ENCODE measurements around the gene WDR59.
A peak's percentile ranks its signal among the peaks of the same experiment; 100 is the strongest.
"Not testable (repeated sequence)": the region's sequence is repeated elsewhere in the genome, so short reads cannot be mapped to it uniquely, and the experiment has no call there.

Gene WDR59

DNA sequence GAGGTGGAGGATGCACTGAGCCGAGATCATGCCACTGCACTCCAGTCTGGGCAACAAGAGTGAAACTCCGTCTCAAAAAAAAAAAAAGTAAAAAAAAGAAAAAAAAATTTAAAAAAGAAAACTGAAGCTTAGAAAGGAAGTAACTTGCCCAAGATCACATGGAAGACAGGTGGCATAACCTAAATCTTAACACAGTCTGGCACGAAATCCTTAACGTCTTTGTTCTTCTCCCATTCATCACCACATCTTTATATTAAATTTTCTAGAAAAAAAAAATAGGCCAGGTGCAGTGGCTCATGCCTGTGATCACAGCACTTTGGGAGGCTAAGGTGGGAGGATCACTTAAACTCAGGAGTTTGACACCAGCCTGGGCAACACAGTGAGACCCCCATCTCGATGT, 9.3 kb downstream of the WDR59 start:
- DNase-seq, result no peak

DNA sequence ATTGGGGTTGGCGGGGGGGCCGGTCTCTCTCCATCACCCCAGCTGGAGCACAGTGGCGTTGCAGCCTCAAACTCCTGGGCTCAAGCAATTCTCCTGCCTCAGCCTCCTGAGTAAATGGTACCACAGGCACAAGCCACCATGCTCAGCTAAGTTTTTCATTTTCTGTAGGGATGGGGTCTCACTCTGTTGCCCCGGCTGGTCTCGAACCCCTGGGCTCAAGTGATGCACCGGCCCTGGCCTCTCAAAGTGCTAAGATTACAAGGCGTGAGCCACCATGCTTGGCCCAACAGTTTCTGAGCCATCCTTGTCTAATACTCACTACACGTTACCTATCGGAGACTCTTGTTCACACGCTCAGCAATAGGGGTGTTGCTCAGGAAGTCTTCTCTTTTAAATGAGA, 11.6 kb downstream of the WDR59 start:
- DNase-seq, result no peak

DNA sequence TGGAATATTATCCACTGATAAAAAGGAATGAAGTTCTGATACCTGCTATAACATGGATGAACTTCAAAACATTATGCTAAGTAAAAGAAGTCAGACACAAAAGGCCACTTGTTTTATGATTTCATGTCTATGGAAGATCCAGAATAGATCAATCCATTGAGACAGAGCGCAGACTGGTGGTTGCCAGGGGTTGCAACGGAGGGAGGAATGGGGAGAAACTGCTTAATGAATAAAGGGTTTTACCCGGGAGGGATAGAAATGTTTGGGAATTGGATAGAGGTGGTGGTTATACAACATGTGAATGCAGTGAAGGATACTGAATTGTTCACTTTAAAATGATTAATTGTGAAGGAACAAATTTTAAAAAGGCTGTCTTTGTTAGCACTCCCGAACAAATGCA, 30.2 kb downstream of the WDR59 start:
- no peak for DNase-seq

DNA sequence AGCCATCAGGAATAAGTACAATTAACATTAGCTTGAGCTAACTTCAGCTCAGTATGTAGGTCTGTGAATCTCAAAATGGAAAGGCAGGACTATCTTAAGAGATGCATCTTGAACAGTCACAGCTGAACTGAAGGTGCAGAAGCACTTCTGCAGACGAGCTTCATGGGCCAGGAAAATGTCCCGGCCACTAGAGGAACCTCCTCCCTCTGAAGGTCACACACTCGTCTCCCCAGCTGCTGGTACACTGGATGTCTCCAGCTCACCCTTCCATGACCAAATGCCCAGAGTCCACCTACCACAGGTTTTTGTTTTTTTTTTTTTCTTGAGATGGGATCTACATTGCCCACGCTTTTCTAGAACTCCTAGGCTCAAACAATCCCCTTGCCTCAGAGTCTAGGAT, 33.2 kb downstream of the WDR59 start:
- DNase-seq, result no peak

DNA sequence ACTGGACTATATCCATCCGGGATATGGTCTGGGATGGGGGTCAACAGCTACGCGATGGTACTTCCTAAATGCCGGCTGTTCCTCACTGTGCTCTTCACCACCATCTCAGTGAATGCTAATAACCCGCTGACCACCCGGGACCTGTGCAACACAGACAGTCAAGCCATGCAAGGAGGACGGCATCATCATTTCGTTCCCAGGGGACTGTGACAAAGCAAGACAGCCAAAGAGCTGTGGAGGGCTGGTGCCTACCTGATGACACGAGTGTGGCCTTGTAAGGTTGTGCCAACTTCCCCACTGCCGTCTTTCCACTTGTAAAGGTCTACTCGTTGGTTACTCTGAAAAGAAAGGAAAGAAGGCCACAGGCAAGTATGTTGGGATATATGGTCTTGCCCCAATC, 33.7 kb downstream of the WDR59 start:
- no peak for DNase-seq

DNA sequence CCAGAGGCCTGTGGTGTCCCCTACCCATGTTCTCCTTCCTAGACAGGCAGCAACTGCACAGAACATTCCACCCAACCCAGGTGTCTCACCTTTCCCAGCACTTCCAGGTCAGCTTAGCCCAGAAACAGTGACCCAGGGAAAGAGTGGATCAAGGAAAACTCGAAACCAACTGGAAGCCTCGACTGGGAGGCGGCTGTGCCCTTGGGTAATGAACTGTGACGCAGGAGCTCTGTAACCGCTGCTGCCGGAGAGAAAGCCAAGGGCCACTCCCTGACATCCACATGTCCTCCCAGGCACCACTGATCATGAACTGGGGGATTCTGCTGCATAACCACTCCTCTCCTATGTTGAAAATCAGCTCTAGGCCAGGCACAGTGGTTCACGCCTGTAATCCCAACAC, 34.4 kb downstream of the WDR59 start:
- no peak for DNase-seq

DNA sequence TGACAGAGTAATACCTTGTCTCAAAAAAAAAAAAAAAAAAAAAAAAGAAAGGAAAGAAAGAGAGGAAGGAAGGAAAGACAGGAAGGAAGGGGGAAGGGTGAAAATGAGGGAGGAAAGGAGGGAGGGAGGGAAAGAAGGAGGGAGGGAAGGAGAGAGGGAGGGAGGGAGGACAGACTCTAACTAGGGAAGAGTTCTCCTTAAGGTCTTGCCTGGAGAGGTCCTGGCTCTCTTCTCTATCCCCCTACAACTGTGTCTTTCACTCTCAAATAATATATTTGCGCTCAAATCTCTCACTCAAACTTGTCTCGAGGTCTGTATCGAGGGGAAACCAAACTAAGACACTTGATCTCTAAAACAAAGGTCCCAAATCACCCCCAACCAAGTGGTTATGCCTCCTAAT, 35.6 kb downstream of the WDR59 start:
- DNase-seq, result no peak

DNA sequence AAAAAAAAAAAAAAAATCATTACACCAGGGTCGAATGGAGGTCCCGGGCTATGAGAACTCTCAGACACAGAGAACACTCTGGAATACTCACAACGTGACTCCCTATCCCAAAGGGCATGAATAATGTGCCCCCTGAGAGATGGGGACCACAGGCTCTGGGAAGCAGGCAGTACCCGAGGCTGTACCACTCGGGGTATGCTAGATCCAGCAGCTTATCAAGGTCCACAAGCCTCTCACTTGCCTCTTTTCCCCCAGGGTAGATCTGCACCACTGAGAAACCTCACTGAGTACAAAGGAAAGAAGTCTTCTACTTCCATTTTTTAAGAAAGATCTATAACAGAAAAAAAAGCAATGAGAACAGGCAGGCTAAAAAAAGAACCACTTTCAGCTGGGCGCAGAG, 40.5 kb downstream of the WDR59 start:
- DNase-seq, result no peak

DNA sequence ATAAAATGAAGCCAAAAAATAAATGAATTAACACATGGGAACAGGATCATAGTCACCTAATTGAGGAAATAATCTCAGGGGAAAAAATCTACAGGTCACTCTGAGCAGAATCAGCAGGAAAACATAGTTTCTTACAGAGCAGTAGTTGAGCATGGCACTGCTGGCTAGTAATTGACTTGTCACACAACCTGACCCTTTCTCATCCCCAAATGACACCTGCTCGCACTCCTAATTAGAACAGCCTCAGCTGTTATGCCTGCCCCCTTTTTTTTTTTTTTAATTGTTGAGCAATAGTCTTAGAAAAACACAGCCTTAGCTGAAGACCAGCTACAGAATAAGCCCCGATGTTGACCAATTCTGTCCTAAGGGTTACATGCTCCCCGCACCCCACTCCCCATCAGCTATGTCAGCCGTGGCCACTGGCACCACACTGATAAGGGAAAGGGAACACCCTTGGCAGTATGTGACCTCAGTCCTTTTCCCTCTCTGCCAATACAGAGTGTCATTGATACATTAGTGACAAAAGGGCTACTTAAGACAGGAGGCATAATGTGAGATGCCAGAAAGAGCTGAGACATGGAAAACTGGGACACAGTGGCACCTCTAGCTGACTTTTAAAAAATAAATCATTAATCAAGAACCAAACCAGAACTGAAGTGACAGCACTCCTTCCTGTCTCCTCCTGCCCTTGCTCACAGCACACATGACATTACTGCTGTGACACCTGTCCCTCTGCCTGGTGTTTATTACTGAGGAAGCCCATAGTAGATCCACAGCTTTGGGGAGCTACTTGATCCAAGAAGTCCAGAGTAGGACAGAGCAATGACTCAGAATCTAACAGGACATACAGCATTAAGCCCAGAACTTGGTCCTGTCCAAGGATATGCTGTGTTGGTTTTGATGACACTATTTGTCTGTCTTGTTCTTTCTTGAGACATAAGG, 41.7 kb downstream of the WDR59 start:
- no peak for DNase-seq

DNA sequence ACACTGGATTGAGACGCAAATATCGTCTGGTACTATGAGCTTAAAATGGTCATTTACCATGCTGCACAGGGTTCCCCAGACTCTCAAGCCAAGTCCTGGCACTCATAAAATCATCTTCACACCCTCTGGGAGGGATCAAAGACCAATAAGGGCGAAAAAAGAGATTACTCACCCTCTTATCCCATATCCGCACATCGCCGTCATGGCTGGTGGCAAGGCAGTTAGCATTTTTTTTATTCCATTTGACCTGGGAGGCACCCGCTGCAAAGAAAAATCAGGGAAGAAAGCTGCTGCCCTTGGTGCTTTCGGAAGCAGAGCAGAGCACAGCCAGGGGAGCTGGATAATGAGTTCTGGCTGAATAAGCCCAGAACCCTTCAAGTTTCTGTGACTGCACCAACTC, 42.4 kb downstream of the WDR59 start:
- no peak for DNase-seq

DNA sequence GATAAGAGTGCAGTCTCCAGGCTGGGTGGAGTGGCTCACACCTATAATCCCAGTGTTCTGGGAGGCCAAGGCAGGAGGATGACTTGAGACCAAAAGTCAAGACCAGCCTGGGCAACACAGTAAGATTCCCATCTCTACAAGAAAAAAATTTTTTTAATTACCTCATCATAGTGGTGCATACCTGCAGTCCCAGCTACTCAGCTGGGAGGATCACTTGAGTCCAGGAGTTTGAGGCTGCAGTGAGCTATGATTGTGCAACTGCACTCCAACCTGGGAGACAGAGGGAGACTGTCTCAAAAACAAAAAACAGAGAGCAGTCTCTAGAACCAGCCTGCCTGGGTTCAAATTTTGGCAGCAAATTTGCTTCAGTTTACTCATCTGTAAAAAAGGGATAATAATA, 45.2 kb downstream of the WDR59 start:
- DNase-seq, result no peak

DNA sequence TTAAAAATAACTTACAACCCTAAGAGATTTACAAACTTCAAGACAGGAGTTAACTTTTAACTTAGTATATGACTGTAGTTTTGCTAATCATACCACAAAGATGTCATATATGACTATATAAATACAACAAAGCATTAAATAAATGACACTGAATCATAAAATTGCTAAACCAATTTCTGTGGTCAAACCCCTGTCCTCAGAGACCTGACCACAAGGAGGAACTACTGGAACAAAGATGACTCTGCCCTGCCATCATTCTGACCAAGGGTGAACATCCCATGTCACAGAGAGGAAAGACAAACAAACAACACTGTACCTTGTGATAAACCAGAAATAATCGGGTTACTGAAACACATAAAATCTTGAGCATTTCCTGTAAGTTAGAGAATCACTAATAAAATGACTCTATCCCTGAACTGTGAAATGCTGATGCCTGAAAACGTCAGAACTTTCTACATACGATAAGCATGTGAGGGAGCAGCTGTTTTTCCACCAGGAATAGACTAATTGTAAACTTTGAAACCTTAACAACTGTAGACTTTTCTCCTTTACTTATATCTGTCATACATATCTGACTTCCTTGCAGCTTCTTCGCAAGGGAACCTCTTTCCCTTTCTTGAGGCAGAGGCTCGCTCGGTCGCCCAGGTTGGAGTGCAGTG, 47.9 kb downstream of the WDR59 start:
- DNase-seq, result peak; percentile 24 to 25

DNA sequence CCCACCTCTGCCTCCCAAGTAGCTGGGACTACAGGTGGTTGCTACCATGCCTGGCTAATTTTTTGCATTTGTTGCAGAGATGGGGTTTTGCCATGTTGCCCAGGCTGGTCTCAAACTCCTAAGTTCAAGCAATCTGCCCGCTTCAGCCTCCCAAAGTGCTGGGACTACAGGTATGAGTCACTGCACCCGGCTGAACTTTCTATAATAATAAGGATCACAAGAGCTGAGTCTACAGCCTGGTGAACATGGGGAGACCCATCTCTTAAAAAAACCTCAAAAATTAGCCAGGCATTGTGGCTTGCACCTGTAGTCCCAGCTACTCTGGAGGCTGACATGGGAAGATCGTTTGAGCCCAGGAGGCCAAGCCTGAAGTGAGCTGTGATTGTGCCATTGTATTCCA, 53.5 kb downstream of the WDR59 start:
- DNase-seq, result no peak

DNA sequence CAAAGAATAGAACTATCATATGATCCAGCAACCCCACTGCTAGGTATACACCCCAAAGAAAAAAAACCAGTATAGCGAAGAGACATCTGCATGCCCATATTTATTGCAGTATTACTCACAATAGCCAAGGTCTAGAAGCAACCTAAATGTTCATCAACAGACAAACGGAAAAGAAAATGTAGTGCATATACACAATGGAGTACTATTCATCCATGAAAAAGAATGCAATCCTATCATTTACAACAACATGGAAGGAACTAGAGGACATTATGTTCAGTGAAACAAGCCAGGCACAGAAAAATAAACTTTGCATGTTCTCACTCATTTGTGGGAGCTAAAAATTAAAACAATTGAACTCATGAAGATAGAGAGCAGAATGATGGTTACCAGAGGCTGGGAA, 55.3 kb downstream of the WDR59 start:
- no peak for DNase-seq

DNA sequence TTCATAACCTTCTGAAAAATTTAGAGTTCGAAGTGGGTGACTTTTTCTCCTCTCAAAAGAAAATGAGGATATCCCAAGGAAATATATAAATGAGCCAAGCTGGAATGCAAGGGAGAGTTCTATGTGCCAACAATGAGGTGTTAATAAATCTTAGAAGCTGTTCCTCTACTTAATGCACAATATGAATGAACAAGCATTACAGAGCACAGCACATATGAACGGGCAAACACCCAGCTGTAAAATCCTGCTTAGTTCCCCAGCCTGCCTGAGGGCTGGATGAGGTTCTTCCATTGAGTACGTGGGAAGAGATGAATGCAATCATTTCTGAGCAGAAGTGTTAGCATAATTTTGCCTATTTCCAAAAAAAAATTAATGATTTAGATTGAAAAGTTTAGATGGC, 58.1 kb downstream of the WDR59 start:
- no peak for DNase-seq

DNA sequence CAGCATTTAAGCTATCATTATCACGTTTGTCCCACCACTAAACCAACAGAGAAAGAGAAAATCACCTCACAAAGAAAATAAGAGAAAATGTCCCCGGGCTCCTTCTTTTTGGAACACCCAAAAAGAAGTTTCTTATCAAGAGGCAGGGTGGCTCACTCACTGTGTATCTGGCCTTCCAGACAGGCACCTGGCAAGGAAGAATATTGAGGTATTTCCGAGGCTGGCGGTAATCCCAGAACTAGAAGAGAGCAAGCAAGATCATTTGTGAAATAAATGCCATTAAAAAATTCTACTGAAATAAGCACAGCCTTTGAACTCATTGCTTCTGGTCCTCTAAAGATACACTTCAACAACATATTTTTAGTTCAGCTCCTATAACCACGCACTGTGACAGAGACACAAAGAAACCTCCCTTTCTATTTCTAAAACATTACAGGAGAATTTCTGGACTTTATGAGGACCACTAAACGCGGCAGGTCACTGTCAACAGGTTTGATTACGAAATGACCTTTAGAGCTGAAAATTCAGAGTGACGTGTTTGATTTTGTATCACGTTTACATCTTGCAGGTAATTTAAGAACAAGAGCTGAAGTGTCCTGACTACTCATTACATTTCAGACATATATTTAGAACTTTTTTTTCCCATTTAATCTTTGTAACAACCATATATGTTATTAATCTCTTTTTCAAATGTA, 61.0 kb downstream of the WDR59 start:
- DNase-seq, result no peak

DNA sequence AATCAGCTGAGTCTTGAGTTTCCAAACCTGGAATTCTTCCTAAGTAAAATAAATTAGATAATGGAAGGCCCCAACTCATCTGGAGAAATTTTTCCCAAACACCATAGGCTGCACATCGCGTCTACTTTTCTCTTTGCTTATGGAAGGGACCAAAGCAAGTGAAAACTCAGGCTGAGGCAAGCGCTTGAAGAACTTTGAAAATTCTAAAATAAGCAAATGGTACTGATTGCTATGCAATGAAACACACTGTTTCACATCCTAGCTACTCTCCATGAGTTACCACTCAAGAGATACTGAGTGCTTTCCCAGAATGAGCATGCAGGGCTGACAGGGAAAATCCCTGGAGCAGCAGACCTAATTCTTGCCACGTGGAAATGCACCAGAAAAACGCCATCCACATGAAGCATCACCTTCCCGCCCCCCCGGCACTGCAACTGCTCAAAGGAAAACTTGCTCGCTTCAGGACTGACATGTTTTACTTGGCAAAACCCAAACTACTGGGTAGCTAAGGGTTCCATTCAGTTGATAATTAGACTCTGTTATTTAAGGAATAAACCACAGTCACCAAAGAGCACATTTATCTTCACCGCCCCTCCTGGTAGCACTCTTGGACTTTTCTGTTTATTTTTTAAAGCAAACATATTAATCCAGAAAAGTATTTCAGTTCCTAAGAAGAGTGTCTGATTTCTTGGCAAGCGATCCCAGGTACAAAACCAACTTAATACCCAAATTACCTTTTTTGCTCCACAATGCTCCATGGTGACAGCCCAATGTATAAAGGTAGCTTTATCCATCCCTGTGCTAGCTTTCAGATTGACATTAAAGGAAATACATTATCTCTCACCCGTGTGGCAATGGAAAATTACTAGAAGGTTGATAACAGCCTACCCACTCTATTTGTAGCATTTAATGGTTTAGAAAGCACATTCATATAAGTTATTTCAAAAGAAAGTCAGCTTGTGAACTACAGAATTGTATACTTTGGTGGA, 62.5 kb downstream of the WDR59 start:
- DNase-seq, result no peak

DNA sequence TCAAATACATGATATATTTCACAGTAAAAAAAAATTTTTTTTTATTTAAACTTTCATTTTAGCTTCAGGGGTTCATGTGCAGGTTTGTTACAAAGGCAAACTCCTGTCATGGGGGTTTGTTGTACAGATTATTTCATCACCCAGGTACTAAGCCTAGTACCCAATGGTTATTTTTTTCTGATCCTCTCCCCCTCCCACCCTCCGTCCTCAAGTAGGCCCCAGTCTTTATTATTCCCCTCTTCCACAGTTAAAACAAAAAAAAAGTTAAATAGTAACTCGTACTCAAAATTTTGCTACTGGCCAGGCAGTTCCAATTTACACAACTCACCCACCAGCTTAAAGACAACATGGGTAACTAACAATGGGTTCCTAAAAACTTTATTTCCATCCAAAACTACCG, 63.9 kb downstream of the WDR59 start:
- no peak for DNase-seq

DNA sequence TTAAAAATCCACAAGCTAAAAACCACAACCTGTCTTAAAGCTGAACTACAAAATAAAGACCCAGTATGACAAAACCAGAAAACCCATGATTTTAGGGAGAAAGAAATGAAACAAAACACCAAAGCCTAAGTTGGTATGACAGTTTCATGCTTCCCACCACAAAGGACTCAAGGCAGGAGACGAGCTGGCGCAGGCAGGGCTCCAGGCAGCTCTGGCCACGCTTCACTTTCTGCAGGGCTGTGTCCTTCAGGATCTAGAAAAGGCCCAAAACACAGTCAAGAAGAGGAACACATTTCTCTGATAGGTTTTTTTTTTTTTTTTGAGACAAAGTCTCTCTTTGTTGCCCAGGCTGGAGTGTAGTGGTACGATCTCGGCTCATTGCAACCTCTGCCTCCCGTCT, 75.3 kb downstream of the WDR59 start:
- DNase-seq, result no peak

DNA sequence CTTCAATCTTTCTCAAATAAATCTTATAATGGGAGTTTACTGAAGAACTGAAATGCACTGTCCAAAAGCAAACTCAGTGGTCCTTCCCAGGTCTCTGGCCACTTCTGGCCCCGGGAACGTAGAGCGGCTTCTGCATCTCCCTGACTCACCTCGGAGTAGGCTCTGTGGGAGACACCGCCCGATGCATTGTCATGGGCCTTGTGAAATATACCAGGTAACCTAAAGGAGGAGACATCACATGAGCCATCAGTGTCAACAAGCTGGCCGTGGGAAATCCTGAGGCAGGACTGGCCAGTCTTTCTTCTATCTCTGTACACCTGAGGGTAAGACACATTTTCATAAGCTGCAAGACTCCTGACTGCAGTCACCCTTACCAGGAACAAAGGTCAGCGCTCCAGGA, 76.2 kb downstream of the WDR59 start:
- DNase-seq, result not testable (repeated sequence)

DNA sequence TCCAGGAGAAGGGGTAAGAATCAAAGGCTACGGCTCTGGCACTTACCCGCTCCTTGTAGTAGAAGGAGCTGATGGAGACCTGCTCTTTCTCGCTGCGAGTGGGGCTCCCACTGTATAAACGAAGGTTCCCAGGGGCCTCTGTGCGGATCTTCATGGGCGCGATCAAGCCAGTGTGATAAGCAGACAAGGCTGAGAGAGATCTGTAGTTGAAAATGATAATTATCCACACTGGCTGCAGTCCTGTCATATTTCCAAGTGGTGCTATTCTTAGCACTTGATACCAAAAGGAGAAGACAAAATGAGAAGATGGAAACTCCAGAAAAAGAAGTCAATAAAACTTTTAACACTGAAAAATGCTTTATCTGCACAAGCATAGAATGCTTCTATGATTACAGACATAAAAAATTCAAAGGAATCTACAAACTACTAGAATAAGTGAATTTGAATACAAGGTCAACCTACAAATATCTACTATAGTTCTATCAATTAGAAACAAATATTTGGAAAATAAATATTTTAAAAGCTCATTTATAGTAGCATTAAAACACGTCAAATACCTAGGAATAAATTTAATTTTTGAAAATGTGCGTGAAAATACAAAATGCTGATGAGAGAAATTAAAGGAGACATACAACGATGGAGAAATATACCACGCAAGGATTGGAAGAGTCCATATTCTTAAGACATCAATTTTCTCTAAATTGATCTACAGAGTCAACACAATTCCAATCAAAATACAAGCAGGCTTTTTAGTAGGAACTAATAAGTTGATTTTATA, 80.8 kb downstream of the WDR59 start:
- no peak for DNase-seq

DNA sequence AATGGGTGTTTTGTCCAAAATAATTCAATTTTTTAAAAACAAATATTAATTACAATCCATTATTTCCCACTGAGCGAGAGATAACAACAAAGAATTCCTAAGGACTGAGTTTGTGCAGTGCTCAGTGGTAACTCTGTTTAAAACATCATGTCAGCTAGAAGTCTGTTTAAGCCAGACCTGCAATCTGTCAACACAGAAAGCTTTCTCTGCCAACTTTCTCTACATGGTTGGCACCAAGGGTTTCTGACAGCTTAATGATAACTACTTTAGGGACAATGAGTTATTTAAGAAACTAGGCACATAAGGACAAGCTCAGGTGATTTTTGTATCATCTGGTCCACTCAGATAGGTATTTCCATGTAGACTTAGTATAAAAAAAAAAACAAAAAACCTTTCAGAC, 81.8 kb downstream of the WDR59 start:
- DNase-seq, result no peak

Data from activated T-cell treated with anti-CD3 and anti-CD28 coated beads, Interleukin-2, amount 50 U/mL, for 48 hours (primary cell).